ENCODE results near the gene NINL. TPM values are rescaled to one million over a fixed set of nuclear protein-coding genes. Genes with fewer than 3 reads are reported as not detected.

The NINL gene
- total RNA-seq, 1 experiment from 2014 or later: 31.5 TPM

DNA sequence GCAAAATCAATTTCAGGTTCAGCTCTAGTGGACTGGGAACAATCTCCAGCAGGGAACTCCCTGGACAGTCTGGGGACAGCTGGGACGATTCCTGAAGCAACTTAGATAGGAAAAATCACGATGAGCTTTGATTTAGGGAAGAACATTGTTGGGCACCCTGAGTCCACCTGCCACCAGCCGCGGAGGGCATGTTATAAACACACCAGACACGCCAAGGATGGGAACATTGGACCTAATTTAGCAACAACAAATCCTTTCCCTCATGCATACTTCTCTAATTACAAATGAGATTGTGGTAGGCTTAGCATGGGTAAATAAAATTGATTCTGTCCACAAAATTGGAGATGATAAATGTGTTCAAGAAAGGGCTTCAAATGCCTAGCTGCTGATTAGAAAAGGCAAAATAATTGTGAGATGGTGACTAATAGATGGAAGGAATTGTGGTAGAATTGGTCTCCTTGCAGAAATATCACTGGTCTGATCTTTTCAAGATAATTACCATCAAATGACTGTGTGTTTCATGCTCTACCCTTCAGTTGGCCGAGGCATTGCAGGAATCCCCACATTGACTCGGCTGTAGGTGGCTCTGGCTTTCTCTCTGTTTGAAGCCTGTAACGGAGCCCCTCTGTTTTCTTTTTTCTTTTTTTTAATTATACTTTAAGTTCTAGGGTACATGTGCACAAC, 44.6 kb upstream of the NINL start:
- Histone ChIP-seq H3K4me1 (ENCODE audit: insufficient read depth, low read length, poor library complexity, severe bottlenecking) (no peaks in the 10 kb centered on the region), H3K27me3 (replicated peaks; ENCODE audit: insufficient read depth, low read depth, low read length, poor library complexity) (no peaks in the 10 kb centered on the region), H3K36me3 (ENCODE audit: insufficient read depth, low read length, poor library complexity, severe bottlenecking) (no peaks in the 10 kb centered on the region), H3K4me3 (ENCODE audit: low read depth, low read length, poor library complexity, severe bottlenecking) (no peak overlapping the region), H3K27ac (ENCODE audit: low read depth, low read length, poor library complexity, severe bottlenecking) (no peak overlapping the region), H3K9me3 (ENCODE audit: low read depth, low read length, poor library complexity, severe bottlenecking) (no peaks in the 10 kb centered on the region)
- POLR2A ChIA-PET (ENCODE audit: low non-redundant PET): no interaction called here
- intact Hi-C loops (cut with micrococcal nuclease; ENCODE audit: unreplicated experiment): no loop called here
- CTCF ChIA-PET: no interaction called here
- TF ChIP-seq EZH2 (IDR thresholded peaks at IDR 0.05; ENCODE audit: borderline replicate concordance, low read depth, low read length, poor library complexity, severe bottlenecking): no peak
- TF ChIP-seq, protein P1, sequence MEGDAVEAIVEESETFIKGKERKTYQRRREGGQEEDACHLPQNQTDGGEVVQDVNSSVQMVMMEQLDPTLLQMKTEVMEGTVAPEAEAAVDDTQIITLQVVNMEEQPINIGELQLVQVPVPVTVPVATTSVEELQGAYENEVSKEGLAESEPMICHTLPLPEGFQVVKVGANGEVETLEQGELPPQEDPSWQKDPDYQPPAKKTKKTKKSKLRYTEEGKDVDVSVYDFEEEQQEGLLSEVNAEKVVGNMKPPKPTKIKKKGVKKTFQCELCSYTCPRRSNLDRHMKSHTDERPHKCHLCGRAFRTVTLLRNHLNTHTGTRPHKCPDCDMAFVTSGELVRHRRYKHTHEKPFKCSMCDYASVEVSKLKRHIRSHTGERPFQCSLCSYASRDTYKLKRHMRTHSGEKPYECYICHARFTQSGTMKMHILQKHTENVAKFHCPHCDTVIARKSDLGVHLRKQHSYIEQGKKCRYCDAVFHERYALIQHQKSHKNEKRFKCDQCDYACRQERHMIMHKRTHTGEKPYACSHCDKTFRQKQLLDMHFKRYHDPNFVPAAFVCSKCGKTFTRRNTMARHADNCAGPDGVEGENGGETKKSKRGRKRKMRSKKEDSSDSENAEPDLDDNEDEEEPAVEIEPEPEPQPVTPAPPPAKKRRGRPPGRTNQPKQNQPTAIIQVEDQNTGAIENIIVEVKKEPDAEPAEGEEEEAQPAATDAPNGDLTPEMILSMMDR (conservative IDR thresholded peaks at IDR 0.05; ENCODE audit: low read depth, low read length): no peak
- no peak for DNase-seq (ENCODE audit: low spot score)
- no TSS peak for BruUV-seq (replicated peaks)

DNA sequence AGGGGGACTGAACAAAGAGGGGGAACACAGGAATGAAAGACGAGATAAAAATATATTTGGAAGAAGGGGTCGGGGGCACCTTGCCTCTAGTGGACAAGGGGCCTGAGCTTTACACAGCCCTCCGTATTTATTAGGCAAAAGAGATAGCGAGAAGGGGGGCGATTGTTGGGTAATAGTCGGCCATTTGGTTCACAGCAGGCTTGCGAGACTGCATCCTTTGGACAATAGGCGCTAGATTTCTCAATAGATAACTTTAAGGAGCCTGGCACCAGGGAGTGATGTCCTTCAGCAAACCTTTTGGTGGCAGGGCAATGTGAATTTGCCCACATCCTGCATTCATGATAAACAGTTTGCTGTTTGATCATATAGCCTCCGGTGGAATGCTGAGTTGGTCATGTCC, 41.4 kb upstream of the NINL start:
- H3K27ac ChIP-seq (ENCODE audit: low read depth, low read length, poor library complexity, severe bottlenecking): no peak overlapping the region
- H3K9me3 ChIP-seq (ENCODE audit: low read depth, low read length, poor library complexity, severe bottlenecking): no peaks in the 10 kb centered on the region
- H3K4me3 ChIP-seq (ENCODE audit: low read depth, low read length, poor library complexity, severe bottlenecking): no peak overlapping the region
- ChIA-PET CTCF (no interaction called here), POLR2A (ENCODE audit: low non-redundant PET) (no interaction called here)
- intact Hi-C loops (cut with micrococcal nuclease; ENCODE audit: unreplicated experiment): no loop called here
- peaks cover 8% of the 10 kb centered on the region for H3K4me1 ChIP-seq (ENCODE audit: insufficient read depth, low read length, poor library complexity, severe bottlenecking)
- H3K27me3 ChIP-seq (replicated peaks; ENCODE audit: insufficient read depth, low read depth, low read length, poor library complexity): no peaks in the 10 kb centered on the region
- no peak for DNase-seq (ENCODE audit: low spot score)
- BruUV-seq (replicated peaks): no TSS peak
- TF ChIP-seq, protein P1 (conservative IDR thresholded peaks at IDR 0.05; ENCODE audit: low read depth, low read length): no peak
- TF ChIP-seq EZH2 (IDR thresholded peaks at IDR 0.05; ENCODE audit: borderline replicate concordance, low read depth, low read length, poor library complexity, severe bottlenecking): no peak
- H3K36me3 ChIP-seq (ENCODE audit: insufficient read depth, low read length, poor library complexity, severe bottlenecking): no peaks in the 10 kb centered on the region

DNA sequence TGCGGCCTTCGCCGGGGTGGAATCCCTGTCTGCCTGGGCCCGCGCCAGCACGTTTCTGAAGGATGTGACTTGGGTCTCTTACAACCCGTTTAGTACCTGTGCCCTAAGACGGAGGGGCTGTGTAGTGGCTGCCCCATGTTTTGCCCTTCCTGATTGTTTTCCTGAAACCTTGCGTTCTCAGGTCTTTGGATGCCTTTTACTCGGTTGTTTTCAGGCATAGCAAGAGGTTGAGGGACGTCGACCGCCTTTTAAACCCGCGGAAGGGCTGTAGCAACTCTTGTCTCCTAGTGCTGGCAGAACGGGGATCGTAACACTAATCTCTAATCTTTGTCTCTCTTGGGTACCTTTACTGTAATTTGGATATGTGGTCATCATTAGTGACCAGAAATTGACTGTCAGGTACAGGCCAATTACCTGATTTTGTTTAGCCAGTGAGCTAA, 39.2 kb upstream of the NINL start:
- intact Hi-C loops (cut with micrococcal nuclease; ENCODE audit: unreplicated experiment): no loop called here
- H3K27ac ChIP-seq (ENCODE audit: low read depth, low read length, poor library complexity, severe bottlenecking): peak overlapping the region; percentile 93
- POLR2A ChIA-PET (ENCODE audit: low non-redundant PET): no interaction called here
- peak overlapping the region; percentile 98 for H3K4me3 ChIP-seq (ENCODE audit: low read depth, low read length, poor library complexity, severe bottlenecking)
- TF ChIP-seq, protein P1 (conservative IDR thresholded peaks at IDR 0.05; ENCODE audit: low read depth, low read length): no peak
- TF ChIP-seq EZH2 (IDR thresholded peaks at IDR 0.05; ENCODE audit: borderline replicate concordance, low read depth, low read length, poor library complexity, severe bottlenecking): no peak
- peaks cover 8% of the 10 kb centered on the region for H3K4me1 ChIP-seq (ENCODE audit: insufficient read depth, low read length, poor library complexity, severe bottlenecking)
- no peaks in the 10 kb centered on the region for H3K9me3 ChIP-seq (ENCODE audit: low read depth, low read length, poor library complexity, severe bottlenecking)
- CTCF ChIA-PET: no interaction called here
- H3K27me3 ChIP-seq (replicated peaks; ENCODE audit: insufficient read depth, low read depth, low read length, poor library complexity): no peaks in the 10 kb centered on the region
- H3K36me3 ChIP-seq (ENCODE audit: insufficient read depth, low read length, poor library complexity, severe bottlenecking): peaks cover 8% of the 10 kb centered on the region
- BruUV-seq (replicated peaks): no TSS peak
- peak; percentile 54 for DNase-seq (ENCODE audit: low spot score)

Measured in A673 (cell line).